HEK293 (cell line): ENCODE results near the gene SETD7.

Experiments
- CTCF ChIP-seq: fragments of 450-650 bp; formaldehyde crosslinking; IDR thresholded peaks from 2 replicates; pipeline ENCODE4 v1.5.1; 2016; ENCODE audit warnings: missing biosample characterization, missing genetic modification characterization
- ZNF18 ChIP-seq: fragments of 450-650 bp; formaldehyde crosslinking; IDR thresholded peaks from 2 replicates; pipeline ENCODE4 v1.5.1; 2016; ENCODE audit warnings: missing biosample characterization, missing genetic modification characterization

GRCh38 chr4:139554642-139554892 is 1.5 kb downstream of the SETD7 start:
- TF ChIP-seq ZNF18 (tag by site-specific recombination): no peak
- TF ChIP-seq CTCF: no peak
